A549 (cell line): ENCODE data around the gene ITGB3. TPM values are rescaled to one million over a fixed set of nuclear protein-coding genes. Genes with fewer than 3 reads are reported as not detected.
A peak's percentile ranks its signal among the peaks of the same experiment; 100 is the strongest.

Source experiments
- ATAC-seq, 2 experiments: fragments of 200-7000 bp in 1 of 2; fragments of >200 bp in 1 of 2; cut with Nextera tagmentation in 1 of 2; cut with Tn5 transposase in 1 of 2; 3 replicates each; pipeline versions ENCODE4 v1.8.0 to v1.9.1; 2018 to 2020; ENCODE audit warnings: mild to moderate bottlenecking in 1 of 2, moderate library complexity in 1 of 2
- CTCF ChIA-PET: fragments of 300-600 bp; sonication (Branson Sonifier 250); formaldehyde crosslinking; extraction: SDS; loops from one replicate; lab custom pipeline; 2021; ENCODE audit warnings: antibody characterized with exemption, inconsistent platforms; lab: Yijun Ruan, JAX
- POLR2A ChIA-PET: fragments of 350-600 bp; formaldehyde crosslinking; extraction: SDS; loops from one replicate; lab custom pipeline; 2021; ENCODE audit warnings: antibody characterized with exemption, inconsistent platforms; lab: Yijun Ruan, JAX
- DNase-seq, 2 experiments: peaks; one replicate each; pipeline versions ENCODE4 v3.0.0 to v3.0.0-alpha.2; 2011 to 2016; ENCODE audit warnings: low read depth in 1 of 2, low spot score in 1 of 2
- FAIRE-seq: peaks from 2 replicates; lab custom pipeline; 2011; peaks lifted over from hg19 to GRCh38; lab: Jason Lieb, UNC
- H3K27ac ChIP-seq, 2 experiments: fragments of >200 bp; sonication (Bioruptor Twin); formaldehyde crosslinking; 3 replicates each; pipeline ENCODE4 v1.5.1; 2016 to 2017
- H3K4me1 ChIP-seq: fragments of >200 bp; sonication (Bioruptor Twin); formaldehyde crosslinking; 3 replicates; pipeline ENCODE4 v1.6.1; 2016
- H3K4me2 ChIP-seq: fragments of >200 bp; sonication (Bioruptor Twin); formaldehyde crosslinking; 3 replicates; pipeline ENCODE4 v1.6.1; 2016
- H3K4me3 ChIP-seq: fragments of >200 bp; sonication (Bioruptor Twin); formaldehyde crosslinking; 3 replicates; pipeline ENCODE4 v1.5.1; 2016
- H3K9me3 ChIP-seq: fragments of >200 bp; sonication (Bioruptor Twin); formaldehyde crosslinking; 3 replicates; pipeline ENCODE4 v1.6.1; 2016
- BHLHE40 ChIP-seq: IDR thresholded peaks from 2 replicates; pipeline ENCODE4 v1.6.1; 2012; ENCODE audit warnings: low read depth, low read length, inconsistent platforms
- EP300 ChIP-seq, 2 experiments: fragments of >200 bp; sonication (Bioruptor Twin); formaldehyde crosslinking; IDR thresholded peaks; 2 replicates in 1 of 2; 3 replicates in 1 of 2; pipeline ENCODE4 v1.6.1; 2016 to 2017
- ESRRA ChIP-seq: fragments of 150-350 bp; IDR thresholded peaks from 2 replicates; pipeline ENCODE4 v1.6.1; 2014; ENCODE audit warnings: mild to moderate bottlenecking, low read length, borderline replicate concordance
- FOSL2 ChIP-seq, 2 experiments: fragments of 450-650 bp in 1 of 2; fragments of >200 bp in 1 of 2; sonication (Bioruptor Twin) in 1 of 2; formaldehyde crosslinking; IDR thresholded peaks; 2 replicates each; pipeline versions ENCODE4 v1.5.0 to v1.6.1; 2016 to 2020; ENCODE audit warnings: mild to moderate bottlenecking in 1 of 2, moderate library complexity in 1 of 2
- FOXS1 ChIP-seq: fragments of 250-450 bp; sonication (Bioruptor Pico); IDR thresholded peaks from 2 replicates; pipeline ENCODE4 v1.5.0; 2020; ENCODE audit warnings: mild to moderate bottlenecking, moderate library complexity
- GATA3 ChIP-seq: IDR thresholded peaks from 2 replicates; pipeline ENCODE4 v1.6.1; 2012; ENCODE audit warnings: borderline replicate concordance
- HEYL ChIP-seq: fragments of 250-450 bp; sonication (Bioruptor Pico); IDR thresholded peaks from 2 replicates; pipeline ENCODE4 v1.8.0; 2021; ENCODE audit warnings: mild to moderate bottlenecking, moderate library complexity
- JUNB ChIP-seq: fragments of >200 bp; sonication (Bioruptor Twin); formaldehyde crosslinking; IDR thresholded peaks from 2 replicates; pipeline ENCODE4 v1.6.1; 2016
- KDM1A ChIP-seq: fragments of 200-600 bp; sonication (generic); IDR thresholded peaks from 2 replicates; pipeline ENCODE4 v1.6.1; 2016; ENCODE audit warnings: low read depth, mild to moderate bottlenecking
- KDM5A ChIP-seq: fragments of 200-600 bp; sonication (generic); IDR thresholded peaks from 2 replicates; pipeline ENCODE4 v1.6.1; 2016; ENCODE audit warnings: antibody characterized with exemption, mild to moderate bottlenecking
- NFE2L2 ChIP-seq: fragments of 150-350 bp; conservative IDR thresholded peaks from 2 replicates; pipeline ENCODE4 v1.6.1; 2014; ENCODE audit warnings: low read length
- RARB ChIP-seq: fragments of 250-450 bp; sonication (Bioruptor Pico); IDR thresholded peaks from 2 replicates; pipeline ENCODE4 v1.8.0; 2021; ENCODE audit warnings: mild to moderate bottlenecking, moderate library complexity
- REST ChIP-seq: fragments of 200-600 bp; sonication (generic); IDR thresholded peaks from 2 replicates; pipeline ENCODE4 v1.6.1; 2016; ENCODE audit warnings: antibody characterized with exemption, mild to moderate bottlenecking, moderate library complexity
- RFX5 ChIP-seq: fragments of 450-650 bp; IDR thresholded peaks from 2 replicates; pipeline ENCODE4 v1.7.1; 2014; ENCODE audit warnings: antibody characterized with exemption, mild to moderate bottlenecking, moderate library complexity
- RNF2 ChIP-seq: fragments of 200-600 bp; sonication (generic); IDR thresholded peaks from 2 replicates; pipeline ENCODE4 v1.6.1; 2016; ENCODE audit warnings: low read depth, mild to moderate bottlenecking, antibody characterized with exemption, moderate library complexity, borderline replicate concordance
- ZC3H11A ChIP-seq: fragments of 450-650 bp; IDR thresholded peaks from 2 replicates; pipeline ENCODE4 v1.6.1; 2014; ENCODE audit warnings: antibody characterized with exemption, mild to moderate bottlenecking
- ZNF302 ChIP-seq: fragments of 250-450 bp; sonication (Bioruptor Pico); IDR thresholded peaks from 2 replicates; pipeline ENCODE4 v1.9.0; 2021; ENCODE audit warnings: inconsistent platforms, mild to moderate bottlenecking, moderate library complexity
- WGBS: methylation state at CpG from one replicate; pipeline ENCODE4 v1.1.6; 2017; ENCODE audit errors: missing lambda C conversion rate; 5-methylcytosine and 5-hydroxymethylcytosine counted together
- polyA plus RNA-seq, 4 experiments: library from polyadenylated mRNA; depleted of rRNA in 3 of 4; stranded (reverse); fragments of >200 nt; fragmentation: RNase III in 1 of 4; extraction: RNeasy Plus Mini Kit Qiagen cat#74134 plus additional on column Dnase treatment in 1 of 4; gene quantifications; 2 replicates in 3 of 4; 3 replicates in 1 of 4; pipeline ENCODE4 v1.2.3, GENCODE V29; 2011 to 2017
- TF ChIP-seq, protein P1 (sequence below): fragments of 450-650 bp; IDR thresholded peaks from 2 replicates; pipeline ENCODE4 v1.6.1; 2014; ENCODE audit warnings: antibody characterized with exemption
- TF ChIP-seq, protein P2 (sequence below): IDR thresholded peaks from 2 replicates; pipeline ENCODE4 v1.6.1; 2012
- TF ChIP-seq, protein P3 (sequence below): fragments of 250-450 bp; sonication (Bioruptor Pico); IDR thresholded peaks from 2 replicates; pipeline ENCODE4 v1.5.0; 2020; ENCODE audit warnings: low read depth, mild to moderate bottlenecking, moderate library complexity

Gene ITGB3
- polyA plus RNA-seq, 2 of the 4 experiments (the other 2 are of a cell fraction): 0.34 to 5.0 TPM

- Histone ChIP-seq H3K4me2 (0 out of 3 replicates have a peak overlapping the region, but pooled peaks have one; percentile 4), H3K27ac (peak overlapping the region; percentile 23 to 46; a peak in 3 of 6 replicates), H3K4me3 (no peak overlapping the region), H3K4me1 (peaks cover 20% of the 10 kb centered on the region), H3K9me3 (peaks cover 8% of the 10 kb centered on the region)
- peak in 1 of 2 experiments; percentile 30 for DNase-seq
- ATAC-seq: peak; percentile 42 to 70; a peak in 3 of 6 replicates
- CTCF ChIA-PET: interaction anchor here (0.6 to 4.0 kb wide), 5 partner anchors 8 to 165 kb away, joined by 3 to 13 read pairs (median 3); partner anchors contain the start of gene ITGB3
- TF ChIP-seq FOSL2 (IDR thresholded peaks at IDR 0.05) (no peak), FOSL2 (CRISPR knock-in tag; IDR thresholded peaks at IDR 0.05) (peak; percentile 73), ESRRA (no peak), JUNB (peak; percentile 18; the same call in 1 of the 2 replicates)
- TF ChIP-seq, protein P1, sequence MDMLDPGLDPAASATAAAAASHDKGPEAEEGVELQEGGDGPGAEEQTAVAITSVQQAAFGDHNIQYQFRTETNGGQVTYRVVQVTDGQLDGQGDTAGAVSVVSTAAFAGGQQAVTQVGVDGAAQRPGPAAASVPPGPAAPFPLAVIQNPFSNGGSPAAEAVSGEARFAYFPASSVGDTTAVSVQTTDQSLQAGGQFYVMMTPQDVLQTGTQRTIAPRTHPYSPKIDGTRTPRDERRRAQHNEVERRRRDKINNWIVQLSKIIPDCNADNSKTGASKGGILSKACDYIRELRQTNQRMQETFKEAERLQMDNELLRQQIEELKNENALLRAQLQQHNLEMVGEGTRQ: peak; percentile 63
- no peak for FAIRE-seq
- POLR2A ChIA-PET: no interaction called here
- 66% methylated on average over 2 of the region's 2 CpGs for WGBS
Observed at GRCh38 chr17:47265983-47266541, 12.4 kb downstream of the ITGB3 start.

DNA sequence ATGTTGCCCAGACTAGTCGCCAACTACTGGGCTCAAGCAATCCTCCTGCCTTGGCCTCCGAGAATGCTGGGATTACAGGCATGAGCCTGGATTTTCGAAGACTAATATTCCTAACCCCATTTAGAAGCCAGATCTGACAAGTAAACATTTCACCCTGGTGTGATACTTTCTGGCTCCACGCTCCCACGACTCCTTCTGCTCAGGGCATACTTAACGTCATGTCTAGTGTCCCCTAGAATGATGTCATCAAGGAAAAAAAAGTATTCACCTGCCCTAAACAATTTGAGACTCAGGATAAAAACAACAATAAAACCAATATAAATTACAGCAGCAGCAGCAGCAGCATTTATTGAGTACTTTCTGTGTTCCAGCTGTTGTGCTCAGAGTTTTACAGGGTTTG is 13.2 kb downstream of the ITGB3 start:
- ATAC-seq (no peak), FAIRE-seq (no peak), DNase-seq (no peak)
- ChIA-PET POLR2A (no interaction called here), CTCF (interaction anchor here (1.0 to 4.0 kb wide), 4 partner anchors 9 to 48 kb away, joined by 3 to 13 read pairs (median 4); partner anchors contain the start of gene ITGB3)
- H3K27ac ChIP-seq: peak overlapping the region in 1 of 2 experiments; percentile 46; a peak in 3 of 6 replicates
- 88% methylated on average over 6 of the region's 6 CpGs for WGBS
- TF ChIP-seq RARB (CRISPR knock-in tag) (no peak), NFE2L2 (no peak), EP300 (IDR thresholded peaks at IDR 0.05) (no peak), ZC3H11A (no peak), RNF2 (no peak), HEYL (CRISPR knock-in tag) (no peak), RFX5 (no peak)
- no peak overlapping the region for H3K4me3 ChIP-seq
- H3K4me2 ChIP-seq: no peak overlapping the region
- H3K9me3 ChIP-seq: peaks cover 8% of the 10 kb centered on the region
- H3K4me1 ChIP-seq: peaks cover 20% of the 10 kb centered on the region

- TF ChIP-seq ZNF302 (CRISPR knock-in tag) (no peak), FOXS1 (CRISPR knock-in tag) (no peak), GATA3 (no peak), KDM5A (no peak), EP300 (IDR thresholded peaks at IDR 0.05) (no peak), NFE2L2 (no peak), BHLHE40 (no peak), REST (no peak), KDM1A (no peak)
- TF ChIP-seq, protein P2, sequence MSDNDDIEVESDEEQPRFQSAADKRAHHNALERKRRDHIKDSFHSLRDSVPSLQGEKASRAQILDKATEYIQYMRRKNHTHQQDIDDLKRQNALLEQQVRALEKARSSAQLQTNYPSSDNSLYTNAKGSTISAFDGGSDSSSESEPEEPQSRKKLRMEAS: no peak
- TF ChIP-seq, protein P3, sequence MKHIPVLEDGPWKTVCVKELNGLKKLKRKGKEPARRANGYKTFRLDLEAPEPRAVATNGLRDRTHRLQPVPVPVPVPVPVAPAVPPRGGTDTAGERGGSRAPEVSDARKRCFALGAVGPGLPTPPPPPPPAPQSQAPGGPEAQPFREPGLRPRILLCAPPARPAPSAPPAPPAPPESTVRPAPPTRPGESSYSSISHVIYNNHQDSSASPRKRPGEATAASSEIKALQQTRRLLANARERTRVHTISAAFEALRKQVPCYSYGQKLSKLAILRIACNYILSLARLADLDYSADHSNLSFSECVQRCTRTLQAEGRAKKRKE (CRISPR knock-in tag): no peak
- TF ChIP-seq, all 56 proteins: peak for 0
Observed at GRCh38 chr17:47267354-47267828, 13.8 kb downstream of the ITGB3 start.

More at GRCh38 chr17:47267354-47267828, 13.8 kb downstream of the ITGB3 start:
- Histone ChIP-seq H3K4me1 (peaks cover 20% of the 10 kb centered on the region), H3K9me3 (peaks cover 8% of the 10 kb centered on the region), H3K4me3 (no peak overlapping the region), H3K27ac (peak overlapping the region in 1 of 2 experiments; percentile 46; a peak in 2 of 6 replicates), H3K4me2 (0 out of 3 replicates have a peak overlapping the region, but pooled peaks have one; percentile 3)
- FAIRE-seq (no peak), ATAC-seq (peak; percentile 61 to 70; a peak in 5 of 6 replicates), DNase-seq (peak in 1 of 2 experiments; percentile 20)
- CTCF ChIA-PET: interaction anchor here (1.6 kb wide), 1 partner anchor 37 kb away, joined by 4 read pairs; no protein-coding TSS in a partner anchor
- 8% methylated on average over 1 of the region's 1 CpG for WGBS
- POLR2A ChIA-PET: no interaction called here
